NCI-H748 treated with DMSO at 0.1 percent for 48 hours (cell line): Measurements from ENCODE around the gene GALNT18.

Experiments
- DNase-seq: peaks from one replicate; lab custom pipeline; 2025; lab: John Stamatoyannopoulos, UW

Gene GALNT18

GRCh38 chr11:11265994-11266606 is 355.7 kb downstream of the GALNT18 start:
- DNase-seq, result peak; percentile 20

GRCh38 chr11:11265320-11265719 is 356.5 kb downstream of the GALNT18 start:
- DNase-seq, result no peak

GRCh38 chr11:11263238-11264005 is 358.4 kb downstream of the GALNT18 start:
- DNase-seq, result peak; percentile 75

GRCh38 chr11:11262171-11262920 is 359.5 kb downstream of the GALNT18 start:
- no peak for DNase-seq

GRCh38 chr11:11261629-11262028 is 360.2 kb downstream of the GALNT18 start:
- no peak for DNase-seq

GRCh38 chr11:11260903-11261302 is 360.9 kb downstream of the GALNT18 start:
- no peak for DNase-seq

GRCh38 chr11:11253995-11254394 is 367.8 kb downstream of the GALNT18 start:
- DNase-seq, result no peak

- DNase-seq, result no peak
These were observed 368.3 kb downstream of the GALNT18 start for GRCh38 chr11:11253497-11253896.

GRCh38 chr11:11252403-11252802 is 369.4 kb downstream of the GALNT18 start:
- DNase-seq, result no peak

GRCh38 chr11:11251394-11251970 is 370.3 kb downstream of the GALNT18 start:
- no peak for DNase-seq

GRCh38 chr11:11250470-11250869 is 371.3 kb downstream of the GALNT18 start:
- DNase-seq, result no peak

- DNase-seq, result no peak
These were observed 374.2 kb downstream of the GALNT18 start for GRCh38 chr11:11247576-11247975.

GRCh38 chr11:11247086-11247485 is 374.7 kb downstream of the GALNT18 start:
- DNase-seq, result no peak

GRCh38 chr11:11246166-11246565 is 375.6 kb downstream of the GALNT18 start:
- DNase-seq, result no peak

- DNase-seq, result no peak
These were observed 376.4 kb downstream of the GALNT18 start for GRCh38 chr11:11245453-11245852.

GRCh38 chr11:11244470-11245080 is 377.2 kb downstream of the GALNT18 start:
- DNase-seq, result no peak

- DNase-seq, result peak; percentile 86
These were observed 378.0 kb downstream of the GALNT18 start for GRCh38 chr11:11243590-11244469.

GRCh38 chr11:11243209-11243589 is 378.6 kb downstream of the GALNT18 start:
- no peak for DNase-seq

- DNase-seq, result no peak
These were observed 380.5 kb downstream of the GALNT18 start for GRCh38 chr11:11241284-11241683.

GRCh38 chr11:11239959-11240358 is 381.8 kb downstream of the GALNT18 start:
- no peak for DNase-seq
